Astrocyte (in vitro differentiated cells and primary cell): ENCODE measurements around the gene SIRT5.

Experiments
- EZH2 ChIP-seq: IDR thresholded peaks from 2 replicates; pipeline ENCODE4 v1.6.1; 2012; ENCODE audit warnings: mild to moderate bottlenecking, low read length, inconsistent platforms; ENCODE audit not compliant: insufficient read depth
- TF ChIP-seq, protein P1 (sequence below): IDR thresholded peaks from 2 replicates; pipeline ENCODE4 v1.5.1; 2011; ENCODE audit warnings: low read depth, mild to moderate bottlenecking, inconsistent platforms, low read length, moderate library complexity; ENCODE audit not compliant: insufficient read depth

DNA sequence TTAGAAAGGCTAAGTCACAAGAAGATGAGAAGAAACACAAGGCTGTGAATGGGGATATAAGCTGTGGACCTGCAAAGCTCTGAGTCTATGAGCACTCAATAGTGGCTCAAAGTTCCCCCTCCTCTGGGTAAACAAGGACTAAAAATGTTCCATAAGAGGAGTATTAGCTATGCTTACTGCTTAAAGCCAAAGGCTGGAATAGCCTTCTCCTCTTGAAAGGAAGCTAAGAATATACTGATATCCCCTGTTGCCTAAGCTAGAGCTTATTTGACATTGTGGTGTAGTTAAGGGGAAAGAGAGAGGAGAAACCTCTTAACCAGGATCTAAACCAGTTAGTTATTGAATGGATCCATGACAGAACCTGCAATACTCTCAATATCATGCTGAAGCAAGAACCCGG, 86.5 kb downstream of the SIRT5 start:
- TF ChIP-seq, protein P1, sequence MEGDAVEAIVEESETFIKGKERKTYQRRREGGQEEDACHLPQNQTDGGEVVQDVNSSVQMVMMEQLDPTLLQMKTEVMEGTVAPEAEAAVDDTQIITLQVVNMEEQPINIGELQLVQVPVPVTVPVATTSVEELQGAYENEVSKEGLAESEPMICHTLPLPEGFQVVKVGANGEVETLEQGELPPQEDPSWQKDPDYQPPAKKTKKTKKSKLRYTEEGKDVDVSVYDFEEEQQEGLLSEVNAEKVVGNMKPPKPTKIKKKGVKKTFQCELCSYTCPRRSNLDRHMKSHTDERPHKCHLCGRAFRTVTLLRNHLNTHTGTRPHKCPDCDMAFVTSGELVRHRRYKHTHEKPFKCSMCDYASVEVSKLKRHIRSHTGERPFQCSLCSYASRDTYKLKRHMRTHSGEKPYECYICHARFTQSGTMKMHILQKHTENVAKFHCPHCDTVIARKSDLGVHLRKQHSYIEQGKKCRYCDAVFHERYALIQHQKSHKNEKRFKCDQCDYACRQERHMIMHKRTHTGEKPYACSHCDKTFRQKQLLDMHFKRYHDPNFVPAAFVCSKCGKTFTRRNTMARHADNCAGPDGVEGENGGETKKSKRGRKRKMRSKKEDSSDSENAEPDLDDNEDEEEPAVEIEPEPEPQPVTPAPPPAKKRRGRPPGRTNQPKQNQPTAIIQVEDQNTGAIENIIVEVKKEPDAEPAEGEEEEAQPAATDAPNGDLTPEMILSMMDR = no peak
- TF ChIP-seq EZH2 = no peak
